ENCODE measurements around the gene CDH9. TPM values are rescaled to one million over a fixed set of nuclear protein-coding genes. Genes with fewer than 3 reads are reported as not detected.

Gene CDH9
- total RNA-seq = not detected in 2 replicates

GRCh38 chr5:27038476-27038875 is at the start of gene CDH9:
Gene CDH9, minus strand, starts transcription at chr5:27038586. Its CDS starts 50,253 bp downstream, at chr5:26988333.

All from aortic smooth muscle cell (primary cell).